ENCODE data around the gene PRC1.
"Not testable (repeated sequence)": the region's sequence is repeated elsewhere in the genome, so short reads cannot be mapped to it uniquely, and the experiment has no call there.

PRC1 gene

DNA sequence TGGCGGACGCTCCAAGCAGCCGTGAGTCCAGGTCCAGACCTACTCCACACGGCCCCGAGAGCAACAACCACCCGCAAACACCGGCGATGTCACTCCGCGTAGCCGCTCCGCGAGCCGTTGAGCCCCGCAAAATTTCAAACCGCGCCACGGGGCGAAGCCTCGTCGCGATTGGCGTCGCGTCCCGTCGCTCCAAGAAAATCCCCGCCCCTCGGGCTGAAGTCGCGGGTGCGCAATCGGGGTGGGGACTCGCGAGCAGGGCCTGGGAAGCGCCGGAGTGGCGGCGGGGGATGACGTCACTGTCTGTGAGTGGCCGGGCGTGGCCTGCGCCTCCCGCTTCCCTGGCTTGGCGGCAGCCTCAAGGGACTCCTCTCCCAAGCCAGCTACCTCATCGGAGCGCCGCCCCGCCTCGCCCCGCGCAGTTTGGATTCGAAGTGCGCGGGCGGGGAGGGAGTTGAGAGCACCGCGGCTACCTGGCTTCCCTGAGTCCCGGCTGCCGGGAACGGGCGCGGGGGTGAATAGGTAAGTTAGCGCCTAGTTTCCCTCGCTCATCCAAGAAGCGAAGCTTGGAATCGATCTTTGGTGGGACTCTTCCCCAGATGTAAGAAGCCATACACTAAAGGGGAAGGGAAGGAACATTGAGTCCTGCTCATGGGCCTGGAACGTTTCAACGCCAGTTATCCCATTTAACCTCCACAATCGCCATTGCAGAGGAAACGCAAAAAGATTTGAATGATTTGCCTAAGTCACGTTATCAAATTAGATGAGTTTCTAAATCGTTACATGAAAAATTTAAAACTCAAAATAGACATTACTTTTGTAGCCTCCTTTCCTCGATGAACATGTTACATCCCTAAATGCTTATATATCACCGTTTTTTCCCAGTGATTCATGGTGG lies at the start of gene PRC1:
Gene PRC1, minus strand, starts transcription at position 119 of the 895 bp plus-strand sequence. Its CDS starts 118 bp downstream, at position 1.
- DNase-seq = peak; percentile 96

- DNase-seq = no peak
Observed at GRCh38 chr15:91043202-91043874, 49.0 kb upstream of the PRC1 start.

- no peak for DNase-seq
Observed at GRCh38 chr15:91040856-91041255, 46.5 kb upstream of the PRC1 start.

- no peak for DNase-seq
Observed at GRCh38 chr15:91039996-91040395, 45.7 kb upstream of the PRC1 start.

GRCh38 chr15:91032919-91033803 lies 38.8 kb upstream of the PRC1 start:
- peak; percentile 1 to 13 for DNase-seq

DNA sequence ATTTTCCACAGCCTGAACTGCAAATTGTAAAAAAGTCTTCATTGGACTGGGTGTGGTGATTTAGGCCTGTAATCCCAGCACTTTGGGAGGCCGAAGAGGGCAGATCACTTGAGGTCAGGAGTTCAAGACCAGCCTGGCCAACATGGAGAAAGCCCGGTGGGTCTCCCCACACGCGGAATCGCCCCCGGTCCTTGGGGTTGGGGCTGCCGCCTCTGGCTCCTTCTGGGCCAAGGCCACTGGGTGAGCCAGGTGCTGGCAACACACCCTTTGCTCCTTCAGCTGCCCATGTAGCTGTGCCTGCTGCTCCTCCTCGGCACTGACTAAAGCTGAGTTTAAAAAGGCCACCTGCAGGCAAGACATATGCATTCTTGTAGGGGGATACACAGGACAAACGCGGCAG lies 37.5 kb upstream of the PRC1 start:
- no peak for DNase-seq

GRCh38 chr15:91027677-91028076 lies 33.3 kb upstream of the PRC1 start:
- DNase-seq = no peak

DNA sequence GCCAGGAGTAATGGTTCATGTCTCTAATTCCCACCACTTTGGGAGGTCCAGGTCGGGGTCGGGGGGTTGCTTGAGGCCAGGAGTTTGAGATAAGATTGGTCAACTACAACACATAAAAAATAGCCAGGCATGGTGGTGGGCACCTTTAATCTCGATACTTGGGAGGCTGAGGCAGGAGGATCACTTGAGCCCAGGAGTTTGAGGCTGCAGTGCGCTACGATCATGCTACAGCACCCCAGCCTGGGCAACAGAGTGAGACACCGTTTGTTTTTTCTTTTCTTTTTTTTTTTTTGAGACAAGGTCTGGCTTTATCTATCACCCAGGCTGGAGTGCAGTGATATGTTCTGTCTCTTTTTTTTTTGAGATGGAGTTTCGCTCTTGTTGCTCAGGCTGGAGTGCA lies 29.4 kb upstream of the PRC1 start:
- DNase-seq = no peak

DNA sequence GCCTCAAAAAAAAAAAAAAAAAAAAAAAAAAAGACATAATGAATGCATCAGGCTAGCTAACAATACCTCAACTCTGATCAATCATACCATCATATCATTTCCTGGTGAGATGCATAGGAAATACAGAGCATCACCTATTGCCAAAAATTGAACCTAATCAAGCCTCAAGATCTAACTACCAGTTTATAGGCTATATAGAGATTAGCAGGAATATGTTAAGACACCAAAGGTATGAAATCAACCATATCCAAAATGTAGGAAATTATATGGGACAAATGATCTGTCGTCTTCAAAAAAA lies 28.4 kb upstream of the PRC1 start:
- no peak for DNase-seq

GRCh38 chr15:91022075-91022831 lies 27.9 kb upstream of the PRC1 start, which contains the start of gene VPS33B:
Gene VPS33B (minus strand): TSS chr15:91022594. CDS start chr15:91022249, 345 bp downstream.
- DNase-seq = peak; percentile 78 to 79

GRCh38 chr15:91021516-91022074 lies 27.3 kb upstream of the PRC1 start:
- no peak for DNase-seq

DNA sequence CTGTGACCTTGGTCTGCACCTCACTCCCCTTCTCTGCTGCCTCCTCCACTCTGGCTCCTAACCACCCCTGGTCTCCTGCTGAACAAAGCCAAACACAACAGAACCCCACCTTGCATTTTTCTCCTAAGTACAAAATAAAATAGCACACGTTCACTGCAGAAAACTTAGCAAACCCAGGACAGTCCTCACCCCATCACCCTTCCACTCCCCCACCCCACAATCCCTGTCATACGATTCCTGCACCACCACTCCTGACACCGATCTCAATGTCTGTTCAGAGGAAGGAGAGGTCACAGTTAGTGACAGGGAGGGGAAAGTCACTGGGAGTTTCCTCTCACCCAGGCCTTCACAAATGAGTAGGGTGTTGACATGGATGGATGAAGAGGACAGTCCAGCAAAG lies 23.8 kb upstream of the PRC1 start:
- no peak for DNase-seq

DNA sequence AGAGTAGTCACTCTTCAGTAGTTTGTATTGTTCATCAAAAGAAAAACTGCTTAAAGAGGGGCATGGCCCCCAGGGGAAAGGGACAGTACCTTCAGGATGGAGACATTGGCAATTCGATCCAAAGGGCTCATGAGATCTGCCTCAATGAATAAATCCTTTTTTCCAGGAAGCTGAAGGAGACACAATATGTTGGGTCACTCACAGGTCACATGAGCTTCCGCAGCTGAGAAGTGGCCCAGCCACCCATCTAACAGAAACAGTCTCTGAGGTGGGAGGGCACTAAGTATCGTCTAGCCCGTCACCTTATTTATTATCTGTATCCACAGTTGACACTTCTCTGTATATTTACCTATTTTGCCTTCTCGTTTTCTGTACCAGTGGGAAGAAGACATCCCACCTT lies 23.4 kb upstream of the PRC1 start:
- no peak for DNase-seq

DNA sequence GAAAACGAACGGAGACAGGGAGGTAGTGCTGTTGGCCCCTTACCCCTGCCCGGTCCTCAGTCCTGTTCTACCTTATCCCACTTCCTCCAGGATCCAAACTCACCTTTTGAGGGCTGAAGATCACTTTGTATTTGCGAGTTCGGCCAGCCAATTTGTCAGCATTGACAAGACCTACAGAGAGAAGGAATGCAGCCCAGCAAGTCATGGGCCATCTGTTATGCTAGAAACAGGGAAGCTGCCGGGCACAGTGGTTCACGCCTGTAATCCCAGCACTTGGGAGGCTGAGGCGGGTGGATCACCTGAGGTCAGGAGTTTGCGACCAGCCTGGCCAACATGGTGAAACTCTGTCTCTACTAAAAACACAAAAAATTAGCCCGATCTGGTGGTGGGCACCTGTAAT lies 19.4 kb upstream of the PRC1 start:
- not testable (repeated sequence) for DNase-seq

- DNase-seq = no peak
Observed at GRCh38 chr15:91007266-91007665, 12.9 kb upstream of the PRC1 start.

- no peak for DNase-seq
Observed at GRCh38 chr15:91001209-91001608, 6.9 kb upstream of the PRC1 start.

- DNase-seq = no peak
Observed at GRCh38 chr15:90998737-90999136, 4.4 kb upstream of the PRC1 start.

DNA sequence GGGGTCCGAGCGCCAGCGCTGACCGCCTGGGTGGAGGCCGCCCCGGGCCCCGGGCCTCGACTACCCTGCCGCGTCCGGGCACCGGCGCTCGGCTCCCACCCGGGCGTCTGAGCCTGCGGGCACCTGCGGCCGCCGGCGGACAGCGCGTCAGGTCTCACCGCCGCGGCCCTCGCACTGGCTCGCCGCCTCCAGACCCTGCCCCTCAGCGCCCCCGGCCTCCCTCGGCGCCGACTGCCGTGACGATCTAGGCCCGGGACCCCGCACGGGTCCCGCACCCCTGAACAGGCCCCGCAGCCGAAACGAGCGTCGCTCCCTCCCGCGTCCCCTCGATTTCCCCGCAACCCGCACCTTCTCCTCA lies 297 bp downstream of the PRC1 start:
- no peak for DNase-seq

DNA sequence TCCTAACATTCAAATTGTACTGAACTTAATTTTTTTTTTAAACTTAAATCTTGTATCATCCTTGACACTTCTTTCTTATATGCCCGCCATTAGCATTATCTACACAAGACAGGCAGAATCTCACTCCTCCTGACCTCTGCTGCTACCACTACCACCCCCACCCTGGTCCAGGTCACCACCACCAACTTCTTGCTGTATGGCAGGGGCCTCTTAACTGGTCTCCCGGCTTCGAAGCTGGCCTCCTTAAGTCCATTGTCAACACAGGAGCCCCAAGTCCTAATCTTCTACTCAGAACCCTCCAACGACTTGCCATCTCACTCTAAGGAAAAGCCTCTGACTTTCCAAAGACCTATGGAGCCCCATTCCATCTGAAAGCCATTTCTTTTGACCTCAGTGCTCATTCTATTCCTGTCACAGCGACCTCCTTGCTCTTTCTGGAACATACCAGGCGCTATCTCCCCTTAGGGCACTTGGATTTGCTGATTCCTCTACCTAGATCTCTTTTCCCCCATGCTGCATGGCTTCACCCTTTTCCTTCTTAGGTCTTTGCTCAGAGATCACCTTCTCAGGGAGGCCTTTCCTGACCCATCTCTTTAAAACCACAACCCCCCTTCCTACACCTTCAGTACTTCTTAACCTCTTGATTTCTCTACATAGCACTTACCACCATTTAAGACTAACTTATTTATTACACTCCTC lies 2.6 kb downstream of the PRC1 start:
- DNase-seq = no peak

GRCh38 chr15:90990446-90990845 lies 3.9 kb downstream of the PRC1 start:
- no peak for DNase-seq

- DNase-seq = peak; percentile 21 to 57
Observed at GRCh38 chr15:90989040-90989768, 5.1 kb downstream of the PRC1 start.

Data from AML-193 (cell line).